ENCODE data around the gene CXCR5.
"Not testable (repeated sequence)": the region's sequence is repeated elsewhere in the genome, so short reads cannot be mapped to it uniquely, and the experiment has no call there.

CXCR5 gene, protein sequence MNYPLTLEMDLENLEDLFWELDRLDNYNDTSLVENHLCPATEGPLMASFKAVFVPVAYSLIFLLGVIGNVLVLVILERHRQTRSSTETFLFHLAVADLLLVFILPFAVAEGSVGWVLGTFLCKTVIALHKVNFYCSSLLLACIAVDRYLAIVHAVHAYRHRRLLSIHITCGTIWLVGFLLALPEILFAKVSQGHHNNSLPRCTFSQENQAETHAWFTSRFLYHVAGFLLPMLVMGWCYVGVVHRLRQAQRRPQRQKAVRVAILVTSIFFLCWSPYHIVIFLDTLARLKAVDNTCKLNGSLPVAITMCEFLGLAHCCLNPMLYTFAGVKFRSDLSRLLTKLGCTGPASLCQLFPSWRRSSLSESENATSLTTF

GRCh38 chr11:118883368-118884071 is at the start of gene CXCR5:
Gene CXCR5, plus strand, starts transcription at chr11:118883892. Its CDS starts 50 bp downstream, at chr11:118883942.
- no peak for DNase-seq

GRCh38 chr11:118834427-118835028 is 49.2 kb upstream of the CXCR5 start:
- DNase-seq: no peak

- DNase-seq: no peak
Observed at GRCh38 chr11:118837868-118838267, 45.8 kb upstream of the CXCR5 start.

- DNase-seq: no peak
Observed at GRCh38 chr11:118838905-118839553, 44.7 kb upstream of the CXCR5 start.

DNA sequence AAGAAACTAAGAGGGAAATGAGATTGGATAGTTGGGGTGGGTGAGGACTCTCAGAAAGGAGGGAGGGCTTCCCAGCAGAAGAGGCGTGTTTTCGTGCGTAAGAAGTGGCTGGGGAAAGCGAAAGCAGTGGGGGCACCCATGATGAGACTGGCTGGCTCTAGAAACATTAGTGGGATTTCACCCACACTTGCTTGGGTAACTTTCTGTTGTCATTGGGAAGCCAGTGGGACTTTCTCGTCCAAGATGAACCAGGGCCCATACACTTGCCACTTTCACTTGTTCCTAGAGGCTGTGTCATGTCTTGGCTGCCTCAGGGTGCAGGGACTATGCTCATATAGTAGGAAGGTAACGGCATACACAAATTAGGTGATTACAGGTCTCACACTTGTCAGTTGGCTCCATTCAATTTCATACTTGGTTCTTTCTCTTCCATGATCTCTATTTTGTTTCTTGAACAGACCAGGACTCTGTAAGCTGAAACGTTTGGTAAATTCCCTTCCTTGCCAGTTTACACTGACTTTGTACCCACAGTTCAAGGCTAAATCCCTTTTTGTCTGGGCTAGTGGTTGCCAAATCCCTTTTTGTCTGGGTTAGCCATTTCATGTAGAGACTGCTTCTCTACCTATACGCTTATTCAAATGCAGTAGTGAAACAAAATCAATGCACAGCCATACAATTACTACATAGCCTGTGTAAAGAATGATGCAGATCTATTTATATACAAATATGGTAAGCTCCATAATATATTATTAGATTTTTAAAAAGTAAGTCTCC is 42.0 kb upstream of the CXCR5 start:
- no peak for DNase-seq

- DNase-seq: no peak
Observed at GRCh38 chr11:118842369-118842768, 41.3 kb upstream of the CXCR5 start.

DNA sequence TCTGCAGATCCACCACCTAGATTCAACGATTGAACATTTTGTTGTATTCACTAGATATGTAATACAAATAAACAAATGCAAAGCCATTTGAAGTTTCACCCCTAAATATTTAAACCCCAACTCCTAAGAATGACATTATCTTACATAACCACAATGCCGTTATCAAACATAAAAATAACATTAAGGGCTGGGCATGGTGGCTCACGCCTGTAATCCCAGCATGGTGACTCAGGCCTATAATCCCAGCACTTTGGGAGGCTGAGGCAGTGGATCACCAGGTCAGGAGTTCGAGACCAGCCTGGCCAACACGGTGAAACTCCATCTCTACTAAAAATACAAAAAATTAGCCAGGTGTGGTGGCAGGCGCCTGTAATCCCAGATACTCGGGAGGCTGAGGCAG is 40.8 kb upstream of the CXCR5 start:
- DNase-seq: not testable (repeated sequence)

DNA sequence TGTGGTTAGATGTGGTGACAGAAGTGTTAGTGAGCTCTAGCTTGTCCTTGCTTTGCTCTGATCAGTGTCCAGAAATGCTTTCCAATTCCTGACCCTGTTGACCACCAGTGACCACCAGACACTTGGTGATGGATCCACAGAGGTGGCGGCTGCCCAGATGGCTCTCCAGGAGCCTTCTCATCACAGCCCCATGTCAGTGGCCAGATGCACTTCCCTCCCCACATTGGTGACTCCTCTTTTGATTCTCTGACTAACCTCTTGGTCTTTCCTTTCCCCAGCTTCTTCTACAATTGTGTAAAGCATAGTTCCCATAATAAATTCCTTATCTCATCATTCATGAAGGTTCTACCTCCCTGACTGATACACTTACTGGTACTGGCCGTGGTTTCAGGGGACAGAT is 40.1 kb upstream of the CXCR5 start:
- DNase-seq: no peak

- DNase-seq: no peak
Observed at GRCh38 chr11:118845369-118845768, 38.3 kb upstream of the CXCR5 start.

DNA sequence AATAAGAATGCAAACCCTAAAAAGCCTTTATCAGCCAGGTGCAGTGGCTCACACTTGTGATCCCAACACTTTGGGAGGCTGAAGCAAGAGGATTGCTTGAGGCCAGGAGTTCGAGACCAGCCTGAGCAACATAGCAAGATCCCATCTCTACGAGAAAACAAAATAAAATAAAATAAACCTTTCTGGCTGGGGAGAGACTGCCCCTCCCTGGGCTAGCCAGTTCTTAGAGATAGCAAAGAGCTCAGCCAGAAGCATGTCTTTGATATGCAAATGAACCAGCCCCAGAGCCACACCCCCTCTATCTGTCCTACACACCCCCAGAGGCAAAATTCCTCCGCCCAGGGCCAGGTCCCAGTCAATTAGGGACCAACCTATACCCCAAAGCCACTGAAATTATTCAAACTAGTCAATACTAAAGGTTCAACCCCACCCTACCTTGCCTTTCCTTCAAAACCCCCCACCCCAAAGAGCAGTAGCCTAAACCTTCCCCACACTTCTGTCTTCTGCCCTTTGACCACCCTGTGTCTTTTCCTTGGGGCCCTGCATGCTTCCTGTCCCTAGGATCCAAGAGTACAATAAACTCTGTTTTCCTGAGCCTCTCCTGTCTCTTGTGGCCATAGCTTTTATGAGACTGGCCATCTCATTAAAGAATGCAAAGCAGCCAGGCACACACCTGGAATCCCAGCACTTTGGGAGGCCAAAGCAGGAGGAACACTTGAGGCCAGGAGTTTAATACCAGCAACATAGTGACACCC is 37.3 kb upstream of the CXCR5 start:
- DNase-seq: no peak

DNA sequence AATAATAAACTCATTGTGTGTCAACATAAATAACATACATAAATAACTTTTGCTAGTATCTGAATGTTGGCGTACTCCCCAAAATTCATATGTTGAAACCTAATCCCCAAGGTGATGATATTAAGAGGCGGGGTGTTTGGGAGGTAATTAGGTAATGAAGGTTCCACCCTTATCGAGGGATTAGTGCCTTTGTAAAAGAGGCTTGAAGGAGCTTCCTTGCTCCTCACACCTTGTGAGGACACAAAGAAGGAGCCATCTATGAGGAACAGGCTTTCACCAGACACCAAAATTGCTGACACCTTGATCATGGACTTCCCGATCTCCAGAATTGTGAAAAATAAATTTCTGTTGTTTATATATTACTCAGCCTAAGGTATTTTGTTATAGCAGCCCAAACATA is 33.9 kb upstream of the CXCR5 start:
- no peak for DNase-seq

- DNase-seq: peak; percentile 8
Observed at GRCh38 chr11:118851970-118852369, 31.7 kb upstream of the CXCR5 start.

- no peak for DNase-seq
Observed at GRCh38 chr11:118853678-118854077, 30.0 kb upstream of the CXCR5 start.

GRCh38 chr11:118856314-118856713 is 27.4 kb upstream of the CXCR5 start:
- DNase-seq: no peak

- no peak for DNase-seq
Observed at GRCh38 chr11:118857385-118857784, 26.3 kb upstream of the CXCR5 start.

DNA sequence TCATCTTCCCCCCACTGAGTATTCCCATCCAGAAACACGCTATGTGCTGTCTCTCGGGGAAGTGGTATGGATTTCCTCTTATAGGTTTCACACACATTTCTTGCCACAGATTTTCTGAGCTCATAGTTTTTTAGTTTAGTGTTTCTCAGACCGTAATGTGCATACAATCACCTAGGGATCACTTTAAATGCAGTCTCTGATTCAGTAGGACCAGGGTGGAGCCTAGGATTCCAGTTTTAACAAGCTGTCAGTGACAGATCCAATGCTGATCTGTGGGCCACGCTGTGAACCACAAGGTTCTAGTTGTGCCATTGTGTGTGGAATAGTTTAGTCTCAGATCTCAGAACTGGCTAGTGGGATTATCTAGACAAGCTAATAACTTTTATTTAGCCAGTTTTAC is 23.7 kb upstream of the CXCR5 start:
- no peak for DNase-seq

GRCh38 chr11:118868659-118869058 is 15.0 kb upstream of the CXCR5 start:
- DNase-seq: no peak

GRCh38 chr11:118870396-118871343 is 13.0 kb upstream of the CXCR5 start:
- no peak for DNase-seq

GRCh38 chr11:118872403-118872821 is 11.3 kb upstream of the CXCR5 start:
- DNase-seq: no peak

- no peak for DNase-seq
Observed at GRCh38 chr11:118873804-118874203, 9.9 kb upstream of the CXCR5 start.

DNA sequence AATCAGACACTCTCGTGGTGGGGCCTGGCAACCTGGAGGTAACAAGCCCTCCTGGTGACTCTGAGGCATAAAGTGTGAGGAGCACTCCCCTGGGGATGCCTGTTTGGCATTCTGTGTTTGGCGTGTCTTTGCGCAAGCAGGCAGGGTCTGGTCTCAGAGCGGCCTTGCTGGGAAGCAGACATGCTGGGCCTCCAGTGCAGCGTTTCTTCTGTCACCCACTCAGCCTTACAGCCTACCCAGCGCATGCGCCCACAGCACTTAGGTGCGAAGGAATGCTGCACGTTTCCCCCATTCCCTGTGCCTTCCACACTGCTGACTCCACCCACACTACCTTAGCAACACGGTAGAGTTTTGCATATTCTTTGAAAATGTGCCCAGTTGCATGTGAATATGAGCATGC is 7.4 kb upstream of the CXCR5 start:
- DNase-seq: peak; percentile 46

Measured in NK-92 treated with Interleukin-12 subunit alpha and Interleukin-12 subunit beta, amount 100 ng/mL, for 24 hours (cell line).